Calu3 (cell line): ENCODE results near the gene R3HDM2. TPM values are rescaled to one million over a fixed set of nuclear protein-coding genes. Genes with fewer than 3 reads are reported as not detected.

ENCODE experiments used
- BruUV-seq: library from RNA; stranded (reverse); fragments of 400-500 nt; replicated peaks from 2 replicates; lab custom pipeline; 2021; lab: Mats Ljungman, UMichigan
- CTCF ChIA-PET: fragments of 300-600 bp; sonication (Branson Sonifier 250); formaldehyde crosslinking; loops from one replicate; lab custom pipeline; 2022; ENCODE audit warnings: antibody characterized with exemption; lab: Charles Lee
- DNase-seq: peaks from one replicate; pipeline ENCODE4 v3.0.0; 2022
- H3K27ac Mint-ChIP-seq: one replicate; pipeline ENCODE4 v1.8.0; 2022; ENCODE audit warnings: mixed read lengths; ENCODE audit not compliant: unreplicated experiment
- H3K27me3 Mint-ChIP-seq: one replicate; pipeline ENCODE4 v1.8.0; 2022; ENCODE audit warnings: mixed read lengths; ENCODE audit not compliant: unreplicated experiment
- H3K36me3 Mint-ChIP-seq: one replicate; pipeline ENCODE4 v1.8.0; 2022; ENCODE audit warnings: mild to moderate bottlenecking, moderate library complexity, mixed read lengths; ENCODE audit not compliant: insufficient read depth, unreplicated experiment
- H3K4me1 Mint-ChIP-seq: one replicate; pipeline ENCODE4 v1.8.0; 2022; ENCODE audit warnings: mild to moderate bottlenecking, low read depth, mixed read lengths; ENCODE audit not compliant: unreplicated experiment
- H3K4me3 Mint-ChIP-seq: one replicate; pipeline ENCODE4 v1.8.0; 2022; ENCODE audit warnings: mild to moderate bottlenecking, low read depth, moderate library complexity, mixed read lengths; ENCODE audit not compliant: unreplicated experiment
- H3K9me3 Mint-ChIP-seq: one replicate; pipeline ENCODE4 v1.8.0; 2022; ENCODE audit warnings: low read depth, mixed read lengths; ENCODE audit not compliant: unreplicated experiment
- intact Hi-C: fragments of 100-400 bp; cut with micrococcal nuclease; formaldehyde crosslinking; loops from one replicate; pipeline ENCODE4 v1.10.0; 2022; ENCODE audit not compliant: unreplicated experiment
- total RNA-seq: library from RNA; stranded (reverse); gene quantifications from 2 replicates; pipeline ENCODE4 v1.2.3, GENCODE V29; 2022
- TF ChIP-seq, protein P1 (sequence below): fragments of 200-600 bp; IDR thresholded peaks from one replicate; pipeline ENCODE4 v1.8.0; 2022; ENCODE audit warnings: antibody characterized with exemption; ENCODE audit not compliant: unreplicated experiment

R3HDM2 gene
- total RNA-seq, 1 experiment from 2014 or later: 77.3 TPM

DNA sequence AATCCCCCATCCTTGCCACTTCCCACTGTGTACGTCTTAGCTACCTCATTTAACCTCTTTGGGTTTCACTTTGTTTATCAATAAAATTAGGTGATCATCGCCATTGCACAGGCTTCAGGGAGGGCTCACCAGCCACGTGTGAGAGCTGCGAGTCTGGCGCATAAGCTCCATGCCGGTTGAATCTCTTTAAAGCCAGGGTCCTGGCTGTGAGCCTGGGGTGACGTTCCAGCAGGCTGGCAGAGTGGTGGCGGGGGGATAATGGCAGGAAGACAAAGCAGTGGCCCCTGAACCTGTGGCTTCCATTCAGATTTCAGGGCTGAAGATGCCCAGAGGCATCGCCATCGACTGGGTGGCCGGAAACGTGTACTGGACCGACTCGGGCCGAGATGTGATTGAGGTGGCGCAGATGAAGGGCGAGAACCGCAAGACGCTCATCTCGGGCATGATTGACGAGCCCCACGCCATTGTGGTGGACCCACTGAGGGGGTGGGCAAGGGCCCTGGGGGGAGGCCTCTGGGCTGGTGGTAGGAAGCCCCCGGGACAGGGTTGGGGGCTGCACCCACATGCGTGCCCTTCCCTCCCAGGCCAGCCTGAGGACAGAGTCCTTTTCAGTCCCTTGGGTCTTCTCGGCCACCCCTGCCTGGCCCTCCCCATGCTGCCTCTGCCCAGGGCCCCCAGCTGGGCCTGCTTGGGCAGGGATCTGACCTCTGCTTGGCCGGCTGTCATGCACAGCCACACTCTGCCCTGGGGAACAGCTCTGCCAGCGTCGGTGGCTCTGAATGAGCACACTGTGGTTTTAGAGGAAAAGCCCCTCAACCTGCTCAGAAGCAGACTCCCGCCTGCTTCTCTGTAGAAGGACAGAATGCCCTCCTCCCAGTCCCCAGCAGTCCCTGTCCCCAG lies 222.9 kb downstream of the R3HDM2 start:
- TF ChIP-seq, protein P1, sequence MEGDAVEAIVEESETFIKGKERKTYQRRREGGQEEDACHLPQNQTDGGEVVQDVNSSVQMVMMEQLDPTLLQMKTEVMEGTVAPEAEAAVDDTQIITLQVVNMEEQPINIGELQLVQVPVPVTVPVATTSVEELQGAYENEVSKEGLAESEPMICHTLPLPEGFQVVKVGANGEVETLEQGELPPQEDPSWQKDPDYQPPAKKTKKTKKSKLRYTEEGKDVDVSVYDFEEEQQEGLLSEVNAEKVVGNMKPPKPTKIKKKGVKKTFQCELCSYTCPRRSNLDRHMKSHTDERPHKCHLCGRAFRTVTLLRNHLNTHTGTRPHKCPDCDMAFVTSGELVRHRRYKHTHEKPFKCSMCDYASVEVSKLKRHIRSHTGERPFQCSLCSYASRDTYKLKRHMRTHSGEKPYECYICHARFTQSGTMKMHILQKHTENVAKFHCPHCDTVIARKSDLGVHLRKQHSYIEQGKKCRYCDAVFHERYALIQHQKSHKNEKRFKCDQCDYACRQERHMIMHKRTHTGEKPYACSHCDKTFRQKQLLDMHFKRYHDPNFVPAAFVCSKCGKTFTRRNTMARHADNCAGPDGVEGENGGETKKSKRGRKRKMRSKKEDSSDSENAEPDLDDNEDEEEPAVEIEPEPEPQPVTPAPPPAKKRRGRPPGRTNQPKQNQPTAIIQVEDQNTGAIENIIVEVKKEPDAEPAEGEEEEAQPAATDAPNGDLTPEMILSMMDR: no peak
- no peak overlapping the region for H3K4me3 Mint-ChIP-seq
- no peak for DNase-seq
- H3K27me3 Mint-ChIP-seq: no peaks in the 10 kb centered on the region
- no peaks in the 10 kb centered on the region for H3K9me3 Mint-ChIP-seq
- CTCF ChIA-PET: no interaction called here
- intact Hi-C loops: no loop called here
- H3K36me3 Mint-ChIP-seq: no peaks in the 10 kb centered on the region
- H3K27ac Mint-ChIP-seq: no peak overlapping the region
- BruUV-seq: no TSS peak
- H3K4me1 Mint-ChIP-seq: no peaks in the 10 kb centered on the region

DNA sequence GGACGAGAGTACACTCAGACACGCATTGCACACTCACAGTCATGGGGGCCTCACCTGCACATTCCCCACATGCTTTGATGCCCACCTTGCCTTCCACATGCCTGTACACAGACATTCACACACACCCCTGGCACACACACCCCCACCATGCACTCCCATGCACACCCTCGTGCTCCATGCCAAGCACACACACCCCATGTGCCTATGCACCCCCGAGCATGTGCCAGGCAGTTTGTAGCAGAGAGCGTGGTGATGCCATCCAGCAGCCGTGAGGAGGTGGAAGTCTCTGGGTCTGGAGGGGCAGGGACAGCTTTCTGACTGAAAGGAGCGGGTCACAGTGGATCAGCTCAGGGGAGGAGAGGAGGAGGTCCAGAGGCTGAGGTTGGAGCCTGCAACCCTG lies 224.9 kb downstream of the R3HDM2 start:
- intact Hi-C loops: no loop called here
- BruUV-seq: no TSS peak
- Mint-ChIP-seq H3K27me3 (no peaks in the 10 kb centered on the region), H3K27ac (no peak overlapping the region), H3K9me3 (no peaks in the 10 kb centered on the region), H3K4me1 (no peaks in the 10 kb centered on the region), H3K36me3 (peaks cover 3% of the 10 kb centered on the region), H3K4me3 (no peak overlapping the region)
- TF ChIP-seq, protein P1: no peak
- DNase-seq: no peak
- CTCF ChIA-PET: no interaction called here

DNA sequence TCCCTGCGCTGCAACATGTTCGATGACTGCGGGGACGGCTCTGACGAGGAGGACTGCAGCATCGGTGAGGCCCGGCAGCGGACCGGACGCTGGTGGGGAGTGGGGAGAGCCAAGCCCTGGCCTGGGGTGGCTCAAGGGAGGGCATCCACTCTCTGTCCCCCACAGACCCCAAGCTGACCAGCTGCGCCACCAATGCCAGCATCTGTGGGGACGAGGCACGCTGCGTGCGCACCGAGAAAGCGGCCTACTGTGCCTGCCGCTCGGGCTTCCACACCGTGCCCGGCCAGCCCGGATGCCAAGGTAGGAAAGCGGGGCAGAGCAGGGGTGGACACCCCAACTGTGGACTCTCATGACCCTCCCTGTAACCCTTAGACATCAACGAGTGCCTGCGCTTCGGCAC lies 225.7 kb downstream of the R3HDM2 start:
- no peaks in the 10 kb centered on the region for H3K9me3 Mint-ChIP-seq
- no TSS peak for BruUV-seq
- DNase-seq: no peak
- intact Hi-C loops: no loop called here
- H3K4me1 Mint-ChIP-seq: no peaks in the 10 kb centered on the region
- H3K27ac Mint-ChIP-seq: no peak overlapping the region
- no peaks in the 10 kb centered on the region for H3K27me3 Mint-ChIP-seq
- TF ChIP-seq, protein P1: no peak
- peaks cover 3% of the 10 kb centered on the region for H3K36me3 Mint-ChIP-seq
- CTCF ChIA-PET: no interaction called here
- H3K4me3 Mint-ChIP-seq: no peak overlapping the region

DNA sequence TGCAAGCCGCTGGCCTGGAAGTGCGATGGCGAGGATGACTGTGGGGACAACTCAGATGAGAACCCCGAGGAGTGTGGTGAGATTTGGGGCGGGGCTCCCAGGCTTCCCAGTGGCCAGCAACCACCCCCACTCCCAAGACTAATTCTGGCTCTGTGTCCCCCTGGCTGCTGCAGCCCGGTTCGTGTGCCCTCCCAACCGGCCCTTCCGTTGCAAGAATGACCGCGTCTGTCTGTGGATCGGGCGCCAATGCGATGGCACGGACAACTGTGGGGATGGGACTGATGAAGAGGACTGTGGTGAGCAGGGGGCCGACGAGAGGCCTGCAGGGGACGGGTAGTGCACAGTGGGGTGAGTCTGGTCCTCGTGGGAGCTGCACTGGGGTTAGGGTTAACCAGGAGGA lies 226.4 kb downstream of the R3HDM2 start:
- no peaks in the 10 kb centered on the region for H3K9me3 Mint-ChIP-seq
- no peak overlapping the region for H3K27ac Mint-ChIP-seq
- H3K27me3 Mint-ChIP-seq: no peaks in the 10 kb centered on the region
- CTCF ChIA-PET: no interaction called here
- peaks cover 3% of the 10 kb centered on the region for H3K36me3 Mint-ChIP-seq
- intact Hi-C loops: no loop called here
- no peak overlapping the region for H3K4me3 Mint-ChIP-seq
- DNase-seq: no peak
- no TSS peak for BruUV-seq
- TF ChIP-seq, protein P1: no peak
- H3K4me1 Mint-ChIP-seq: no peaks in the 10 kb centered on the region
